Activated naive CD4-positive, alpha-beta T cell treated with Interleukin-2 at 50 U/mL for 16 hours (primary cell): Measurements from ENCODE around the gene CBX2.

Experiments used
- DNase-seq: peaks from one replicate; pipeline ENCODE4 v3.0.0-alpha.2; 2020

Gene CBX2

DNA sequence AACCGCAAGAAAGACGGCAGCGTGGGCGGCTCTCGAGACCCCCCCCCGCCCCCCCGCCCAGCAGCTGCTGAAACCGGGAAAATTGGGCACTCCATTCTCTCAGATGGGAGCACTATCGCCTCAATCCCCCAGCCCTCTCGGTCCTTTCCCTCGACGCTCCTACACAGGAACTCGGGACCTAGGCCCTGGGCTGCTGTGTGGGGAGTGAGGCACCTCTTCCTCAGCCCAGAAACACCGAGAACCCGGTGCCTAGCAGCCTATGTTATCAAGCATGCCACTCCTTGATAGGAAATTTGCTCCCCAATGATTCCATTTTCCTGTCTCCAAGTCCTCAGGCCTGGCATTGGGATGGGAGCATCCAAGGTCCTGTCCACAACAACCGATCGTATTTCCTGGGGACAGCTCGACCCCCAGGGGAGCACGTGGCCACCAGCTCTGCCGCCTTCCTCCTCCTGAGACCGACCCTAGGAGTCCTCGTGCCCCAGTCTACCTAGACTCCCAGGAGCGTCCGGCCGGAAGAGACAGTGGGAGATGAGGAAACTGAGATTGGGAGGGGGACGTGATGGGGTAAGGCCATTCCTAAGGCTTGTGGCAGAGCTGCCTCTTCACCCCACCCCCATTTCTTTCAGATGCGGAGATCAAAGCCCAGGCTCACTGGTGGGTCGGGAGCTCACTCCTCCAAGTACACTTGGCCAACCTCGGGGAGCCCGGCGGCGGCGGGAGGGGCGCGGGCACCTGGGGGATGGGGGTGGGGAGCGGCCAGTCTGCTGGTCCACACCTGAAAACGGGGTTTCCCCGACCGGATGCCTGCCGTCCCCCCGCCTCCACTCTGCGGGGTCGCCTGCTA, 36.4 kb downstream of the CBX2 start:
- DNase-seq: no peak

GRCh38 chr17:79814974-79815835, 37.3 kb downstream of the CBX2 start:
- no peak for DNase-seq

DNA sequence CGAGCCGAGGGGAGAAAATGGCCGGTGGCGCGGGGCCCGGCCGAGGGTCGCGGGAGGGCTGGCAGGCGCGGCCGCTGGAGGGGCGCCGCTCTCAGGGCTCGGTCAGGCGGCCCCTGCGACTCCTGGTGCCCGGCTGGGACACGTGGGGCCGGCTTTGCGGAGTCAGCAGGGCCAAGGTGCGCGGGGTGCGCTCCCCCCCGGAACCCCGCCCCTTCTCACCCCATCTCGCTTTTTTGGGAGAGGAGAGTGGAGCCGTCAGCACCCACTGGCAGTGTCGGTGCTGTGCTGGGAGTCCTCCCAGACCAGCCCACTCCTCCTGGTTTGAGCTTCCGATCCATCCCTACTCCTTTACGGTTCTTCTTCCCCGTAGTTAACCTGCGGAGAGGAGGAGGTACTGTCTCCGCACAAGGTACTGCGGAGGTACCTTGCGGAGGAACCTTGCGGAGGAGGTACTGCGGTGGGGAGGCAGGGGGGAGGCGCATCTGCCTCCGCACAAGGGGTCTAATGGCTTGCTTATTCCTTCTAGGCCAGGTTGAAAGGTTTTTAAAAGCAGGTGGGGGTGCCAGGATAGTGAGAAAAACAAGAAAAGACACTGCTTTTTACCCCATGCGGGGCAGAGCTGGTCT, 38.0 kb downstream of the CBX2 start:
- DNase-seq: no peak

- DNase-seq: no peak
Measured at GRCh38 chr17:79818026-79818758, 40.2 kb downstream of the CBX2 start.

- no peak for DNase-seq
Measured at GRCh38 chr17:79819085-79819484, 41.1 kb downstream of the CBX2 start.

GRCh38 chr17:79819534-79820276, 41.8 kb downstream of the CBX2 start:
- DNase-seq: no peak

GRCh38 chr17:79820959-79821330, 43.0 kb downstream of the CBX2 start:
- no peak for DNase-seq

- DNase-seq: no peak
Measured at GRCh38 chr17:79821331-79822095, 43.6 kb downstream of the CBX2 start.

DNA sequence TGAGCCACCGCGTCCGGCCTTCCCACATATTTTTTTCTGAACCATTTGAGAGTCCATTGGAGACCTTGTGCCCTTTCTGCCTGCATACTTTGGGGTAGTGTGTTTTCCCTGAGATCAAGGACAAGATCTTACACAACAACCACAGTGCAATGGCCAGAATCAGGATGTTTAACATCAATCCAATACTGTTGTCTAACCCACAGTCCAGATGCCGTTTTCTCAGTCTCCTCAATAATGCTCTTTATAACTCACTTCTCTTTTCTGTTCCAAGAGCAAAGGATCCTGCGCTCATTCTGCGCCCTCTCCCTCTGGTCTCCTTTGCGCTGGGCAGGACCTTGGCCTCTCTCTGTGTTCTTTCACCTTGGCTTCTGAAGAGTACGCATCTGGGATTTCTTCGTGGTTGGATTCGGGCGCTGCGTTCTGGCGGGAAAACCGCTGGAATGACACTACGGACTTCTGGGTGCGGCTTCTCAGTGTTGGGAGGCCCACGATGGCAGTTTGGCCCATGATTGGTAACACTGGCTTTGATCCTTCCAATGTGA, 44.7 kb downstream of the CBX2 start:
- no peak for DNase-seq

DNA sequence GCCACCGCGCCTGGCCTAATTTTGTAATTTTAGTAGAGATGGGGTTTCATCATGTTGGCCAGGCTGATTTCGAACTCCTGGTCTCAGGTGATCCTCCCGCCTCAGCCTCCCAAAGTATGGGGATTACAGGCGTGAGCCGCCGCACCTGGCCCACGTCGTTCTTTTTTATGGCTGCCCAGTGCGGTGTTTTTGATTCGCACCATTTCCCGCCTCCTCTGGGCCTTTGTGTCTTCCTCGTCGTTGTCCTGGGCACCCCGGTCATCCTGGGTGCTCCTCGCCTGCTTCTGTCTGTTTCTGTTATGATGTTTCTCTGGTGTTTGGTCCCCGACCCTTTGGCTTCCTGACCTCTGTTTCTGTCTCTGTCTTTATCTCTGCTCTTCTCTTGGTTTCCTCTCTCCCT, 46.3 kb downstream of the CBX2 start:
- no peak for DNase-seq

- no peak for DNase-seq
Measured at GRCh38 chr17:79824893-79825579, 47.1 kb downstream of the CBX2 start.

GRCh38 chr17:79825580-79825921, 47.6 kb downstream of the CBX2 start:
- no peak for DNase-seq

DNA sequence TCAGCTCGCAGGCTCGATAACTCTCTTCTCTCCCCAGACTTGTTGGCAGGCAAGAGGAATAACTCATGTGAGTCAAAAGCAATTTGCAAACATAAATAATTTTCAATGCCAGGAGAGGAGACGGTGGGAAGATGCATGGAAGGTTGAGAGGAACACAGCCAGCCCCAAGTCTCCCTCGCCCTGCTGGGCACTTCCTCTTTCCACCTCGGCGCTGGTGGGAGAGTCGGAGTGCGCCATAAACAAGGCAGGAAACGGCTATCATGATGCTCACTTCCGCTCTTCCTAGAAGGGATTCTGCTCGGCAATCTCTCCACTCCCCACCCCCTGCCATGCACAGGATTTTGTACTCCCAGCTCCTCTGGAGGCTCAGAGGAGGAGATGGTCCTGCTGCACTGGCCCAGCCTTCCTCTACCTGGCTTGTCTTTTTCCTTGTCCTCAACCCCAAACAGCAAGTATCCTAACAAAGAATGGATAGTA, 48.3 kb downstream of the CBX2 start:
- DNase-seq: no peak

- no peak for DNase-seq
Measured at GRCh38 chr17:79826841-79827578, 49.1 kb downstream of the CBX2 start.

- DNase-seq: no peak
Measured at GRCh38 chr17:79829004-79829403, 51.1 kb downstream of the CBX2 start.

DNA sequence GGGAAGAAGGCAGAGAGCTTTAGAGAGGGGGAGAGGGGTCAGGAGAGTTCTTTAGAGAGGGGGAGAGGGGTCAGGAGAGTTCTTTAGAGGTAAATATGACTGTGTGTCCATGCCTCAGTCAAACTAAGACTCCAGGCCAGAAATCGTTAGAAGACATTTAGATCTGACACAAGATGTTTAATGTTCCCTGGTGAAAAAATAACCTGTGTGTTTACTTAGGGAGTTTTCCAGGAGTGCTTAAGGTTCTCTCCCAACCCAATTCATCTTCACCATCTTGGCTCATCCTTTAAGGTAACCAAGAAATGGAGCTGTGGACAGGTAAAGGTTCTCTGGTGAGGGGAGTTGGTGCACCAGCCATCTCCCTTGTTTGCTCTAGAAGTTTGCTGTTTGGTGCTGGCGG, 51.5 kb downstream of the CBX2 start:
- no peak for DNase-seq

- DNase-seq: no peak
Measured at GRCh38 chr17:79830303-79830702, 52.4 kb downstream of the CBX2 start.

GRCh38 chr17:79830763-79831264, 52.9 kb downstream of the CBX2 start:
- DNase-seq: no peak
